ENCODE results near the gene TMEFF2. TPM values are rescaled to one million over a fixed set of nuclear protein-coding genes. Genes with fewer than 3 reads are reported as not detected.

TMEFF2 gene
- total RNA-seq, 1 donor from 2014 or later, result 0.16 TPM

GRCh38 chr2:192016265-192016664 is 178.5 kb downstream of the TMEFF2 start:
- no peaks in the 10 kb centered on the region for H3K9me3 ChIP-seq (replicated peaks)
- no peaks in the 10 kb centered on the region for H3K36me3 ChIP-seq
- H3K27me3 ChIP-seq (ENCODE audit: low read depth), result no peaks in the 10 kb centered on the region
- intact Hi-C loops (cut with micrococcal nuclease), result no loop called here
- no peak for DNase-seq
- H3K27ac ChIP-seq (replicated peaks), result no peak overlapping the region
- TF ChIP-seq CTCF (IDR thresholded peaks at IDR 0.05; ENCODE audit: borderline replicate concordance), result no peak
- peaks cover 5% of the 10 kb centered on the region for H3K4me1 ChIP-seq
- no peak overlapping the region for H3K4me3 ChIP-seq

- Histone ChIP-seq H3K9me3 (replicated peaks) (no peaks in the 10 kb centered on the region), H3K36me3 (no peaks in the 10 kb centered on the region), H3K4me1 (peaks cover 11% of the 10 kb centered on the region), H3K4me3 (no peak overlapping the region), H3K27me3 (ENCODE audit: low read depth) (no peaks in the 10 kb centered on the region), H3K27ac (replicated peaks) (no peak overlapping the region)
- TF ChIP-seq CTCF (IDR thresholded peaks at IDR 0.05; ENCODE audit: borderline replicate concordance), result no peak
- intact Hi-C loops (cut with micrococcal nuclease), result no loop called here
- DNase-seq, result no peak
Observed at GRCh38 chr2:192013211-192013610, 181.5 kb downstream of the TMEFF2 start.

- DNase-seq, result no peak
- Histone ChIP-seq H3K36me3 (no peaks in the 10 kb centered on the region), H3K9me3 (replicated peaks) (no peaks in the 10 kb centered on the region), H3K4me3 (no peak overlapping the region), H3K27ac (replicated peaks) (no peak overlapping the region), H3K27me3 (ENCODE audit: low read depth) (no peaks in the 10 kb centered on the region), H3K4me1 (peaks cover 21% of the 10 kb centered on the region)
- TF ChIP-seq CTCF (IDR thresholded peaks at IDR 0.05; ENCODE audit: borderline replicate concordance), result no peak
- intact Hi-C loops (cut with micrococcal nuclease), result no loop called here
Observed at GRCh38 chr2:192011196-192011595, 183.5 kb downstream of the TMEFF2 start.

GRCh38 chr2:192010073-192010472 is 184.7 kb downstream of the TMEFF2 start:
- peaks cover 23% of the 10 kb centered on the region for H3K4me1 ChIP-seq
- no peaks in the 10 kb centered on the region for H3K36me3 ChIP-seq
- no peak overlapping the region for H3K27ac ChIP-seq (replicated peaks)
- H3K27me3 ChIP-seq (ENCODE audit: low read depth), result no peaks in the 10 kb centered on the region
- intact Hi-C loops (cut with micrococcal nuclease), result no loop called here
- no peaks in the 10 kb centered on the region for H3K9me3 ChIP-seq (replicated peaks)
- no peak overlapping the region for H3K4me3 ChIP-seq
- TF ChIP-seq CTCF (IDR thresholded peaks at IDR 0.05; ENCODE audit: borderline replicate concordance), result no peak
- DNase-seq, result no peak

GRCh38 chr2:192007581-192008228 is 187.0 kb downstream of the TMEFF2 start:
- H3K36me3 ChIP-seq, result no peaks in the 10 kb centered on the region
- TF ChIP-seq CTCF (IDR thresholded peaks at IDR 0.05; ENCODE audit: borderline replicate concordance), result no peak
- H3K4me3 ChIP-seq, result no peak overlapping the region
- peaks cover 35% of the 10 kb centered on the region for H3K4me1 ChIP-seq
- no peaks in the 10 kb centered on the region for H3K9me3 ChIP-seq (replicated peaks)
- H3K27me3 ChIP-seq (ENCODE audit: low read depth), result no peaks in the 10 kb centered on the region
- intact Hi-C loops (cut with micrococcal nuclease), result no loop called here
- DNase-seq, result no peak
- peak overlapping the region; percentile 7 for H3K27ac ChIP-seq (replicated peaks)
